ENCODE results near the gene ACSF2. TPM values are rescaled to one million over a fixed set of nuclear protein-coding genes. Genes with fewer than 3 reads are reported as not detected.

ACSF2 gene
- total RNA-seq, 1 donor from 2014 or later: 18.2 TPM

DNA sequence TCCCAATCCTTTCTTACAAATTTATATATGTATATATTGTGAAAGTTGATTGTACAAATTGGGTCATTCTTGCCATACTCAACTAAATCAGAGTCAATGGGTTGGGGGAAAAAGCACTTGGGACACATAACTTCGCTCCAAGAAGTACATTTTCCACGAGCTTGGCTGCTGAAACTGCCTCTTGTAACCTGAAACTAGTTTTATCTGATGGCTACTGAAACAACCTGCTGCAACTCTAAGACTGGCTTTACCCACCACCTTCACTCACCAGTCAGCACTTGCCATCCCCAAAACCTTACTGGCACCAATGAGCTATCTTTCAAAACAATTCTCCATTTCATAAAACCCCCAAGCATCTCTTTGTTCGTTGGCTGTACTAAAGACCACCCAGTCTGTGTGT lies 67.7 kb downstream of the ACSF2 start:
- H3K36me3 ChIP-seq: no peaks in the 10 kb centered on the region
- no peaks in the 10 kb centered on the region for H3K9me3 ChIP-seq (replicated peaks)
- H3K27me3 ChIP-seq (ENCODE audit: low read depth): no peaks in the 10 kb centered on the region
- H3K27ac ChIP-seq (replicated peaks): no peak overlapping the region
- no peak for DNase-seq
- TF ChIP-seq, protein P1, sequence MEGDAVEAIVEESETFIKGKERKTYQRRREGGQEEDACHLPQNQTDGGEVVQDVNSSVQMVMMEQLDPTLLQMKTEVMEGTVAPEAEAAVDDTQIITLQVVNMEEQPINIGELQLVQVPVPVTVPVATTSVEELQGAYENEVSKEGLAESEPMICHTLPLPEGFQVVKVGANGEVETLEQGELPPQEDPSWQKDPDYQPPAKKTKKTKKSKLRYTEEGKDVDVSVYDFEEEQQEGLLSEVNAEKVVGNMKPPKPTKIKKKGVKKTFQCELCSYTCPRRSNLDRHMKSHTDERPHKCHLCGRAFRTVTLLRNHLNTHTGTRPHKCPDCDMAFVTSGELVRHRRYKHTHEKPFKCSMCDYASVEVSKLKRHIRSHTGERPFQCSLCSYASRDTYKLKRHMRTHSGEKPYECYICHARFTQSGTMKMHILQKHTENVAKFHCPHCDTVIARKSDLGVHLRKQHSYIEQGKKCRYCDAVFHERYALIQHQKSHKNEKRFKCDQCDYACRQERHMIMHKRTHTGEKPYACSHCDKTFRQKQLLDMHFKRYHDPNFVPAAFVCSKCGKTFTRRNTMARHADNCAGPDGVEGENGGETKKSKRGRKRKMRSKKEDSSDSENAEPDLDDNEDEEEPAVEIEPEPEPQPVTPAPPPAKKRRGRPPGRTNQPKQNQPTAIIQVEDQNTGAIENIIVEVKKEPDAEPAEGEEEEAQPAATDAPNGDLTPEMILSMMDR (IDR thresholded peaks at IDR 0.05; ENCODE audit: borderline replicate concordance): no peak
- H3K4me3 ChIP-seq: no peak overlapping the region
- no peaks in the 10 kb centered on the region for H3K4me1 ChIP-seq
- intact Hi-C loops (cut with micrococcal nuclease): no loop called here

DNA sequence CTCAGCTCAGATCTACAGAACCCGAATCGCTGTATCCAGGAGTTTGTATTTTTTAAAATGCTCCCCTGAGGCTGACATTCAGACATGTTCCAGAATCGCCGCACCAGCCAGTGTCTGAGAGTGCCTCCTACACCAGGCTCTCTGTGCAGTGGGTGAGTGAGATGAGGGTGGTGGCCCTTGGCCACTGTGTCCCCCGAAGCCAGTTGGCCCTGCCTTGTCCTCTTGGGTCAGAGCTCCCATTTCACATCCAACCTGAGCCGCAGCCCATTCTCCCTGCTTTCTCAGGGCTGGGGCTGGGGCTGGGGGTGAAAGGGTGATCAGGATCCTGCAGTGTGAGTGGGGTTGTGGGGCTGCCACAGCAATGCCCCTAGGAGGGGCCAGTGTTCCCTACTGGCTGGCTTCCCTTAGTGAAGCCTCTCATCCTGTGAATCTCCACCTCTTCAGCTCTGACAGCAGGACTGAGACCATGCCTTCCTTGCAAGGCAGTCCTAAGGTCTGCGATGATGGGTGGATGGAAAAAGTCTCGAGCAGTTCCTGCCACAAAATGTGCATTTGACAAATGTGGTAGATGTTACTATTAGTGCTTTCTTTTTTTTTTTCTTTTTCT lies 69.3 kb downstream of the ACSF2 start:
- DNase-seq: no peak
- Histone ChIP-seq H3K4me3 (no peak overlapping the region), H3K4me1 (no peaks in the 10 kb centered on the region), H3K27me3 (ENCODE audit: low read depth) (no peaks in the 10 kb centered on the region), H3K27ac (replicated peaks) (no peak overlapping the region), H3K9me3 (replicated peaks) (no peaks in the 10 kb centered on the region), H3K36me3 (no peaks in the 10 kb centered on the region)
- TF ChIP-seq, protein P1 (IDR thresholded peaks at IDR 0.05; ENCODE audit: borderline replicate concordance): no peak
- intact Hi-C loops (cut with micrococcal nuclease): no loop called here

DNA sequence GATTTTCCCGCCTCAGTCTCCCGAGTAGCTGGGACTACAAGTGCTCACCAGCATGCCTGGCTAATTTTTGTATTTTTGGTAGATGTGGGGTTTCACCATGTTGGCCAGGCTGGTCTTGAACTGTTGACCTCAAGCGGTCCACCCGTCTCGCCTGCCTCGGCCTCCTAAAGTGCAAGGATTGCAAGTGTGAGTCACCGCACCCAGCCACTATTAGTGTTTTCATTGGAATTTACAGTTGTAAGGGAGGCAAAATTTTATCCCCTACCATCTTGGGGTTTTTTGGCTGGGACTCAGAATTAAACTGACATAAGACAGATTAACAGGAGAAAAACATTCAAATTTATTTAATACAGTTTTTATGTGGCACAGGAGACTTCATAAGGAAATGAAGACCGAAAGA lies 69.9 kb downstream of the ACSF2 start:
- TF ChIP-seq, protein P1 (IDR thresholded peaks at IDR 0.05; ENCODE audit: borderline replicate concordance): no peak
- intact Hi-C loops (cut with micrococcal nuclease): no loop called here
- H3K27me3 ChIP-seq (ENCODE audit: low read depth): no peaks in the 10 kb centered on the region
- no peaks in the 10 kb centered on the region for H3K36me3 ChIP-seq
- DNase-seq: no peak
- no peaks in the 10 kb centered on the region for H3K4me1 ChIP-seq
- H3K4me3 ChIP-seq: no peak overlapping the region
- H3K9me3 ChIP-seq (replicated peaks): no peaks in the 10 kb centered on the region
- H3K27ac ChIP-seq (replicated peaks): no peak overlapping the region

DNA sequence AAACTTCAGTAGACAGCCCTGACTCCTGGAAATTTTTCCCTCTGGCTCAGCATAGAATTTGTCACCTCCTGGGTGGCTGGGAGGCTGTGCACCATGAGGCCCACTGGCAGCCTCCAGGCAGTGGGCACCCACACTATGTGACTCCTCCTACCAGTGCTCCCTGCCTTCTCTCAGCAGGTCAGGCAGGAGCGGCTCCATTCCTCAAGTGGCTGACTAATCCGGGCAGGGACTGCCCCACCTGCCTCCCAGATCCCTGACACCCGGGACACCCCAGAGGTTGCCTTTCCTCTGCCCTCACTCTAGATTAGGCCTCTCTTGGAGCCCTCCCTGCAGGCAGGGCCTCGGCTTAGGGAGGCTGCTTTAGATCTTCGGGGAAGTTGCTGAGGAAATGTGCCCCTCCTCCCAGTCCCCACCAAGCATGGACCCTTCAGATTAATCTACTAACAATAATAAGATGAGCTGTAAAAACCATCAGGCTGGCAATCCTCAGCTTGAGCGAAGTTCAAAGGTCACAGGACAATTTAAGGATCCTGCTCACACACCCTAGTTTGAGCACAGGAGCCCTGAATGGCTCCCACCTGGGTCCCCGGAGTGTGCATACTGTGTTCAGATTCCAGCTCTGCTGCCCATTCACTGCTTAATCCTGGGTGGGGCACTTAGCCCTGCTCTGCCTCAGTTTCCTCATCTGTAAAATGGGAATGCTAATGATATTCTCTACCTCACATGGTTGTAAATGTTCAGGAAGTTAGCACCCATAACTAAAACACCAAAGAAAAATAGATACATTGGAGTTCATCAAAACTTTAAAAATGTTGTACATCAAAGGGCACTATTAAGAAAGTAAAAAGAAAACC lies 72.2 kb downstream of the ACSF2 start:
- Histone ChIP-seq H3K36me3 (no peaks in the 10 kb centered on the region), H3K4me3 (no peak overlapping the region), H3K27ac (replicated peaks) (no peak overlapping the region), H3K4me1 (no peaks in the 10 kb centered on the region), H3K9me3 (replicated peaks) (no peaks in the 10 kb centered on the region), H3K27me3 (ENCODE audit: low read depth) (no peaks in the 10 kb centered on the region)
- intact Hi-C loops (cut with micrococcal nuclease): no loop called here
- DNase-seq: no peak
- TF ChIP-seq, protein P1 (IDR thresholded peaks at IDR 0.05; ENCODE audit: borderline replicate concordance): no peak

DNA sequence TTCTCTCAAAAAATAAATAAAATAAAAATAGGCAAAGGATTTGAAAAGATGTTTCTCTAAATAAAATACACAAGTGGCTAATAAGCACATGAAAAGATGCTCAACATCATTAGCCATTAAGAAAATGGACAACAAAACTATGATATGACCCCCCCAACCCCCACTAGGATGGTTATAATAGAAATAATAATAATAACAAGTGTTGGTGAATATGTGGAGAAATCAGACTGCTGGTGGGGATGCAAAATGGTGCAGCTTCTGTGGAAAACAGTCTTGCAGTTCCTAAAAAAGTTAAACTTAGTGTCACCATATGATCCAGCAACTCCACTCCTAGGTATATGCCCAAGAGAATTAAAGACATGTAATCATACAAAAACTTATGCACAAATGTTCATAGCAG lies 73.3 kb downstream of the ACSF2 start:
- H3K9me3 ChIP-seq (replicated peaks): no peaks in the 10 kb centered on the region
- no peaks in the 10 kb centered on the region for H3K27me3 ChIP-seq (ENCODE audit: low read depth)
- H3K27ac ChIP-seq (replicated peaks): no peak overlapping the region
- no peaks in the 10 kb centered on the region for H3K4me1 ChIP-seq
- H3K4me3 ChIP-seq: no peak overlapping the region
- intact Hi-C loops (cut with micrococcal nuclease): no loop called here
- DNase-seq: no peak
- H3K36me3 ChIP-seq: no peaks in the 10 kb centered on the region
- TF ChIP-seq, protein P1 (IDR thresholded peaks at IDR 0.05; ENCODE audit: borderline replicate concordance): no peak

Data from left ventricle myocardium inferior (tissue), 1 donor.